Left ventricle myocardium inferior (tissue), 1 donor: Measurements from ENCODE around the gene TBXA2R. TPM values are rescaled to one million over a fixed set of nuclear protein-coding genes. Genes with fewer than 3 reads are reported as not detected.
"Not testable (repeated sequence)": the region's sequence is repeated elsewhere in the genome, so short reads cannot be mapped to it uniquely, and the experiment has no call there.

Source experiments
- DNase-seq: peaks from one replicate; pipeline ENCODE4 v3.0.0-alpha.2; 2020
- H3K27ac ChIP-seq: fragments of 200-600 bp; replicated peaks from 2 replicates; pipeline ENCODE4 v1.8.0; 2021
- H3K27me3 ChIP-seq: fragments of 200-600 bp; 2 replicates; pipeline ENCODE4 v1.8.0; 2021; ENCODE audit warnings: low read depth
- H3K36me3 ChIP-seq: fragments of 200-600 bp; 2 replicates; pipeline ENCODE4 v1.8.0; 2021
- H3K4me1 ChIP-seq: fragments of 200-600 bp; 2 replicates; pipeline ENCODE4 v1.8.0; 2021
- H3K4me3 ChIP-seq: fragments of 200-600 bp; 2 replicates; pipeline ENCODE4 v1.8.0; 2021; ENCODE audit warnings: mild to moderate bottlenecking, moderate library complexity
- H3K9me3 ChIP-seq: fragments of 200-600 bp; replicated peaks from 2 replicates; pipeline ENCODE4 v1.8.0; 2021
- CTCF ChIP-seq: fragments of 200-600 bp; IDR thresholded peaks from 2 replicates; pipeline ENCODE4 v1.8.0; 2021; ENCODE audit warnings: antibody characterized with exemption, mild to moderate bottlenecking, borderline replicate concordance
- intact Hi-C: fragments of 100-400 bp; cut with micrococcal nuclease; formaldehyde crosslinking; loops from one replicate; pipeline ENCODE4 v1.11.0; 2022
- total RNA-seq: library from RNA; stranded (reverse); fragmentation: NEBNext Ultra II Directional; extraction: Animal tissue kit (Norgen Biotek cat#: 25700); gene quantifications from one replicate; pipeline ENCODE4 v1.2.1, GENCODE V29; 2021
- donor health status: DM: no; HTN: yes; CAD: no; lungs with severe emphysema.

TBXA2R gene
- total RNA-seq, 1 donor from 2014 or later, result 2.3 TPM

GRCh38 chr19:3632739-3633558 is 26.3 kb upstream of the TBXA2R start:
- H3K4me1 ChIP-seq, result no peaks in the 10 kb centered on the region
- no peak overlapping the region for H3K4me3 ChIP-seq
- intact Hi-C loops, result no loop called here
- DNase-seq, result no peak
- H3K27me3 ChIP-seq, result no peaks in the 10 kb centered on the region
- TF ChIP-seq CTCF, result no peak
- H3K9me3 ChIP-seq, result no peaks in the 10 kb centered on the region
- H3K27ac ChIP-seq, result no peak overlapping the region
- peaks cover 41% of the 10 kb centered on the region for H3K36me3 ChIP-seq

GRCh38 chr19:3632098-3632497 is 25.4 kb upstream of the TBXA2R start:
- DNase-seq, result no peak
- intact Hi-C loops, result no loop called here
- Histone ChIP-seq H3K4me3 (no peak overlapping the region), H3K27me3 (no peaks in the 10 kb centered on the region), H3K27ac (no peak overlapping the region), H3K9me3 (no peaks in the 10 kb centered on the region), H3K4me1 (peaks cover 5% of the 10 kb centered on the region), H3K36me3 (peaks cover 34% of the 10 kb centered on the region)
- TF ChIP-seq CTCF, result no peak

- DNase-seq, result no peak
- Histone ChIP-seq H3K36me3 (peaks cover 25% of the 10 kb centered on the region), H3K4me1 (peaks cover 9% of the 10 kb centered on the region), H3K27ac (no peak overlapping the region), H3K27me3 (no peaks in the 10 kb centered on the region), H3K9me3 (no peaks in the 10 kb centered on the region), H3K4me3 (no peak overlapping the region)
- intact Hi-C loops, result no loop called here
- TF ChIP-seq CTCF, result no peak
Measured at GRCh38 chr19:3631053-3631861, 24.6 kb upstream of the TBXA2R start.

GRCh38 chr19:3628766-3629165 is 22.1 kb upstream of the TBXA2R start:
- DNase-seq, H3K27me3 ChIP-seq, H3K27ac ChIP-seq, H3K9me3 ChIP-seq, H3K4me3 ChIP-seq, intact Hi-C loops: not testable (repeated sequence)
- peaks cover 29% of the 10 kb centered on the region for H3K4me1 ChIP-seq
- H3K36me3 ChIP-seq, result peaks cover 25% of the 10 kb centered on the region

GRCh38 chr19:3627351-3627723 is 20.7 kb upstream of the TBXA2R start:
- Histone ChIP-seq H3K4me3 (peak overlapping the region; percentile 95), H3K9me3 (no peaks in the 10 kb centered on the region), H3K4me1 (peaks cover 29% of the 10 kb centered on the region), H3K27me3 (no peaks in the 10 kb centered on the region), H3K27ac (peak overlapping the region; percentile 99), H3K36me3 (peaks cover 19% of the 10 kb centered on the region)
- no peak for DNase-seq
- no peak for TF ChIP-seq CTCF
- intact Hi-C loops, result no loop called here
